K562 (cell line): ENCODE measurements around the gene EFCC1.

ENCODE experiments used
- CTCF ChIP-seq, 3 experiments: IDR thresholded peaks in 2 of 3; conservative IDR thresholded peaks in 1 of 3; 2 replicates each; pipeline ENCODE4 v1.5.1; 2011 to 2012; ENCODE audit warnings: low read length in 3 of 3, mild to moderate bottlenecking in 3 of 3, control low read depth in 2 of 3, improper control_type of control experiment in 1 of 3, inconsistent platforms in 1 of 3, low read depth in 1 of 3, mixed read lengths in 1 of 3, moderate library complexity in 1 of 3; ENCODE audit not compliant: insufficient read depth in 2 of 3
- IRF2 ChIP-seq: sonication (generic); formaldehyde crosslinking; IDR thresholded peaks from 2 replicates; pipeline ENCODE4 v1.8.1; 2022; ENCODE audit warnings: mild to moderate bottlenecking, missing genetic modification reagents
- JUNB ChIP-seq: fragments of 450-650 bp; formaldehyde crosslinking; conservative IDR thresholded peaks from 2 replicates; pipeline ENCODE4 v1.4.0; 2020; ENCODE audit warnings: mild to moderate bottlenecking
- STAG1 ChIP-seq: sonication (generic); formaldehyde crosslinking; IDR thresholded peaks from 2 replicates; pipeline ENCODE4 v1.5.0; 2020; ENCODE audit warnings: missing genetic modification reagents, borderline replicate concordance
- TAF15 ChIP-seq: fragments of 200-400 bp; formaldehyde crosslinking; IDR thresholded peaks from 2 replicates; pipeline ENCODE4 v1.6.1; 2017; ENCODE audit warnings: mild to moderate bottlenecking, low read depth, low read length, moderate library complexity
- TFAP4 ChIP-seq: sonication (generic); formaldehyde crosslinking; IDR thresholded peaks from 2 replicates; pipeline ENCODE4 v1.8.0; 2022; ENCODE audit warnings: missing genetic modification reagents, mild to moderate bottlenecking, moderate library complexity, borderline replicate concordance
- ZEB2 ChIP-seq: fragments of 450-650 bp; IDR thresholded peaks from 2 replicates; pipeline ENCODE4 v1.6.1; 2016
- TF ChIP-seq, protein P1 (sequence below): sonication (generic); formaldehyde crosslinking; IDR thresholded peaks from 2 replicates; pipeline ENCODE4 v1.8.1; 2023; ENCODE audit warnings: missing genetic modification reagents, mild to moderate bottlenecking, borderline replicate concordance

- TF ChIP-seq ZEB2 = no peak
- TF ChIP-seq CTCF (IDR thresholded peaks at IDR 0.05 in 2 of 3, conservative IDR thresholded peaks at IDR 0.05 in 1 of 3; ENCODE audit: insufficient read depth in 2 of 3, low read depth in 1 of 3, low read length in 3 of 3) = no peak
- no peak for TF ChIP-seq STAG1
- no peak for TF ChIP-seq JUNB (CRISPR knock-in tag)
- TF ChIP-seq IRF2 (CRISPR knock-in tag) = no peak
- TF ChIP-seq TFAP4 (CRISPR knock-in tag) = no peak
- TF ChIP-seq TAF15 = no peak
- TF ChIP-seq, protein P1, sequence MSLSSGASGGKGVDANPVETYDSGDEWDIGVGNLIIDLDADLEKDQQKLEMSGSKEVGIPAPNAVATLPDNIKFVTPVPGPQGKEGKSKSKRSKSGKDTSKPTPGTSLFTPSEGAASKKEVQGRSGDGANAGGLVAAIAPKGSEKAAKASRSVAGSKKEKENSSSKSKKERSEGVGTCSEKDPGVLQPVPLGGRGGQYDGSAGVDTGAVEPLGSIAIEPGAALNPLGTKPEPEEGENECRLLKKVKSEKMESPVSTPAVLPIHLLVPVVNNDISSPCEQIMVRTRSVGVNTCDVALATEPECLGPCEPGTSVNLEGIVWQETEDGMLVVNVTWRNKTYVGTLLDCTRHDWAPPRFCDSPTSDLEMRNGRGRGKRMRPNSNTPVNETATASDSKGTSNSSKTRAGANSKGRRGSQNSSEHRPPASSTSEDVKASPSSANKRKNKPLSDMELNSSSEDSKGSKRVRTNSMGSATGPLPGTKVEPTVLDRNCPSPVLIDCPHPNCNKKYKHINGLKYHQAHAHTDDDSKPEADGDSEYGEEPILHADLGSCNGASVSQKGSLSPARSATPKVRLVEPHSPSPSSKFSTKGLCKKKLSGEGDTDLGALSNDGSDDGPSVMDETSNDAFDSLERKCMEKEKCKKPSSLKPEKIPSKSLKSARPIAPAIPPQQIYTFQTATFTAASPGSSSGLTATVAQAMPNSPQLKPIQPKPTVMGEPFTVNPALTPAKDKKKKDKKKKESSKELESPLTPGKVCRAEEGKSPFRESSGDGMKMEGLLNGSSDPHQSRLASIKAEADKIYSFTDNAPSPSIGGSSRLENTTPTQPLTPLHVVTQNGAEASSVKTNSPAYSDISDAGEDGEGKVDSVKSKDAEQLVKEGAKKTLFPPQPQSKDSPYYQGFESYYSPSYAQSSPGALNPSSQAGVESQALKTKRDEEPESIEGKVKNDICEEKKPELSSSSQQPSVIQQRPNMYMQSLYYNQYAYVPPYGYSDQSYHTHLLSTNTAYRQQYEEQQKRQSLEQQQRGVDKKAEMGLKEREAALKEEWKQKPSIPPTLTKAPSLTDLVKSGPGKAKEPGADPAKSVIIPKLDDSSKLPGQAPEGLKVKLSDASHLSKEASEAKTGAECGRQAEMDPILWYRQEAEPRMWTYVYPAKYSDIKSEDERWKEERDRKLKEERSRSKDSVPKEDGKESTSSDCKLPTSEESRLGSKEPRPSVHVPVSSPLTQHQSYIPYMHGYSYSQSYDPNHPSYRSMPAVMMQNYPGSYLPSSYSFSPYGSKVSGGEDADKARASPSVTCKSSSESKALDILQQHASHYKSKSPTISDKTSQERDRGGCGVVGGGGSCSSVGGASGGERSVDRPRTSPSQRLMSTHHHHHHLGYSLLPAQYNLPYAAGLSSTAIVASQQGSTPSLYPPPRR (CRISPR knock-in tag) = no peak
These were observed 32.7 kb downstream of the EFCC1 start for GRCh38 chr3:129033633-129034321.
